HuH-7 (cell line): Measurements from ENCODE around the gene TXNDC11.
A peak's percentile ranks its signal among the peaks of the same experiment; 100 is the strongest.
"Not testable (repeated sequence)": the region's sequence is repeated elsewhere in the genome, so short reads cannot be mapped to it uniquely, and the experiment has no call there.

ENCODE experiments used
- DNase-seq: peaks from one replicate; pipeline ENCODE4 v3.0.0; 2011; ENCODE audit warnings: low spot score

The TXNDC11 gene

GRCh38 chr16:11742536-11743307, at the start of gene TXNDC11:
TSS of gene TXNDC11 (minus strand) at chr16:11742857. CDS start at chr16:11742730, 127 bp downstream.
- DNase-seq, result peak; percentile 86

- no peak for DNase-seq
Measured at GRCh38 chr16:11791144-11791828, 48.6 kb upstream of the TXNDC11 start.

- DNase-seq, result no peak
Measured at GRCh38 chr16:11788914-11789313, 46.3 kb upstream of the TXNDC11 start.

- DNase-seq, result not testable (repeated sequence)
Measured at GRCh38 chr16:11784980-11785599, 42.4 kb upstream of the TXNDC11 start.

GRCh38 chr16:11784381-11784780, 41.7 kb upstream of the TXNDC11 start:
- DNase-seq, result not testable (repeated sequence)

- no peak for DNase-seq
Measured at GRCh38 chr16:11784038-11784369, 41.3 kb upstream of the TXNDC11 start.

- no peak for DNase-seq
Measured at GRCh38 chr16:11783319-11784037, 40.8 kb upstream of the TXNDC11 start.

GRCh38 chr16:11781773-11782172, 39.1 kb upstream of the TXNDC11 start:
- no peak for DNase-seq

- DNase-seq, result no peak
Measured at GRCh38 chr16:11780991-11781680, 38.5 kb upstream of the TXNDC11 start.

- DNase-seq, result no peak
Measured at GRCh38 chr16:11779074-11779473, 36.4 kb upstream of the TXNDC11 start.

- DNase-seq, result no peak
Measured at GRCh38 chr16:11774065-11774626, 31.5 kb upstream of the TXNDC11 start.

- no peak for DNase-seq
Measured at GRCh38 chr16:11768849-11769248, 26.2 kb upstream of the TXNDC11 start.

GRCh38 chr16:11762431-11762830, 19.8 kb upstream of the TXNDC11 start:
- DNase-seq, result no peak

- no peak for DNase-seq
Measured at GRCh38 chr16:11759997-11760396, 17.3 kb upstream of the TXNDC11 start.

- no peak for DNase-seq
Measured at GRCh38 chr16:11759163-11759834, 16.6 kb upstream of the TXNDC11 start.

GRCh38 chr16:11757671-11758545, 15.3 kb upstream of the TXNDC11 start:
- DNase-seq, result no peak

- DNase-seq, result no peak
Measured at GRCh38 chr16:11756248-11756647, 13.6 kb upstream of the TXNDC11 start.

- no peak for DNase-seq
Measured at GRCh38 chr16:11755022-11755760, 12.5 kb upstream of the TXNDC11 start.

- DNase-seq, result no peak
Measured at GRCh38 chr16:11752856-11753255, 10.2 kb upstream of the TXNDC11 start.
